HepG2 (cell line): ENCODE measurements around the gene RIPOR3. TPM values are rescaled to one million over a fixed set of nuclear protein-coding genes. Genes with fewer than 3 reads are reported as not detected.
A peak's percentile ranks its signal among the peaks of the same experiment; 100 is the strongest.

Source experiments
- EP300 ChIP-seq, 3 experiments: sonication (generic) in 1 of 3; formaldehyde crosslinking in 1 of 3; IDR thresholded peaks; 2 replicates each; pipeline versions ENCODE4 v1.5.1 to v1.6.1; 2011 to 2020; ENCODE audit warnings: low read depth in 2 of 3, low read length in 2 of 3, borderline replicate concordance in 1 of 3, improper control_type of control experiment in 1 of 3, mild to moderate bottlenecking in 1 of 3, missing genetic modification reagents in 1 of 3, moderate library complexity in 1 of 3
- HNF4G ChIP-seq, 2 experiments: sonication (generic) in 1 of 2; formaldehyde crosslinking in 1 of 2; IDR thresholded peaks; 2 replicates each; pipeline versions ENCODE4 v1.4.0 to v1.6.1; 2011 to 2020; ENCODE audit warnings: borderline replicate concordance in 2 of 2, low read depth in 2 of 2, mild to moderate bottlenecking in 2 of 2, low read length in 1 of 2, missing genetic modification reagents in 1 of 2, moderate library complexity in 1 of 2
- HNRNPLL ChIP-seq: fragments of 200-400 bp; formaldehyde crosslinking; IDR thresholded peaks from 2 replicates; pipeline ENCODE4 v1.6.1; 2017; ENCODE audit warnings: mild to moderate bottlenecking, low read depth, low read length; ENCODE audit not compliant: poor library complexity, severe bottlenecking
- KLF12 ChIP-seq: sonication (generic); formaldehyde crosslinking; IDR thresholded peaks from 2 replicates; pipeline ENCODE4 v1.4.0; 2020; ENCODE audit warnings: missing genetic modification reagents, borderline replicate concordance
- MYNN ChIP-seq: sonication (generic); formaldehyde crosslinking; IDR thresholded peaks from 2 replicates; pipeline ENCODE4 v1.4.0; 2020; ENCODE audit warnings: mild to moderate bottlenecking, low read depth, missing genetic modification reagents
- PITX1 ChIP-seq: sonication (generic); formaldehyde crosslinking; IDR thresholded peaks from 2 replicates; pipeline ENCODE4 v1.5.1; 2020; ENCODE audit warnings: mild to moderate bottlenecking, missing genetic modification reagents
- SP4 ChIP-seq: sonication (generic); formaldehyde crosslinking; IDR thresholded peaks from 2 replicates; pipeline ENCODE4 v1.8.1; 2023; ENCODE audit warnings: mild to moderate bottlenecking, missing genetic modification reagents
- U2AF1 ChIP-seq: fragments of 200-400 bp; formaldehyde crosslinking; optimal IDR thresholded peaks from 2 replicates; pipeline ENCODE3; 2017; ENCODE audit warnings: mild to moderate bottlenecking, low read depth, low read length
- ZNF260 ChIP-seq: sonication (generic); formaldehyde crosslinking; IDR thresholded peaks from 2 replicates; pipeline ENCODE4 v1.4.0; 2020; ENCODE audit warnings: missing genetic modification reagents, low read depth, mild to moderate bottlenecking, borderline replicate concordance
- ZNF780A ChIP-seq: sonication (generic); formaldehyde crosslinking; IDR thresholded peaks from 2 replicates; pipeline ENCODE4 v1.8.0; 2022; ENCODE audit warnings: mild to moderate bottlenecking, missing genetic modification reagents, moderate library complexity
- ZNF792 ChIP-seq: IDR thresholded peaks from 2 replicates; pipeline ENCODE4 v1.6.1; 2016
- polyA plus RNA-seq, 8 experiments: library from polyadenylated mRNA; depleted of rRNA in 3 of 8; stranded (reverse) in 7 of 8; unstranded in 1 of 8; fragments of >200 nt; fragmentation: Illumina TruSeq in 4 of 8; extraction: Trizol in 4 of 8; gene quantifications; 2 replicates each; pipeline versions ENCODE4 v1.2.1 to v1.2.3, GENCODE V29; 2011 to 2016; ENCODE audit warnings: low read depth in 4 of 8, missing spikeins in 1 of 8, mixed read lengths in 1 of 8; ENCODE audit not compliant: insufficient read depth in 1 of 8
- total RNA-seq, 5 experiments: library from RNA; depleted of rRNA; stranded (reverse); fragments of >200 nt; fragmentation: Illumina TruSeq; extraction: Trizol; gene quantifications; 2 replicates each; pipeline ENCODE4 v1.2.3, GENCODE V29; 2016; ENCODE audit warnings: low read depth in 1 of 5
- TF ChIP-seq, protein P1 (sequence below): sonication (generic); formaldehyde crosslinking; IDR thresholded peaks from 2 replicates; pipeline ENCODE4 v1.8.1; 2023; ENCODE audit warnings: mild to moderate bottlenecking, inconsistent platforms, moderate library complexity, missing genetic modification reagents, borderline replicate concordance
- TF ChIP-seq, protein P2 (sequence below): IDR thresholded peaks from 2 replicates; pipeline ENCODE4 v1.6.1; 2016; ENCODE audit warnings: low read depth
- TF ChIP-seq, protein P3 (sequence below): sonication (generic); formaldehyde crosslinking; IDR thresholded peaks from 2 replicates; pipeline ENCODE4 v1.4.0; 2020; ENCODE audit warnings: mild to moderate bottlenecking, missing genetic modification reagents, borderline replicate concordance
- TF ChIP-seq, protein P4 (sequence below): sonication (generic); formaldehyde crosslinking; IDR thresholded peaks from 2 replicates; pipeline ENCODE4 v1.8.1; 2023; ENCODE audit warnings: missing genetic modification reagents, inconsistent platforms, borderline replicate concordance

RIPOR3 gene
- total and polyA plus RNA-seq, 2 of the 13 experiments (the other 11 are each of a cell fraction or from before 2014, with no cell fraction given), result 0.18 TPM; not detected in 1

DNA sequence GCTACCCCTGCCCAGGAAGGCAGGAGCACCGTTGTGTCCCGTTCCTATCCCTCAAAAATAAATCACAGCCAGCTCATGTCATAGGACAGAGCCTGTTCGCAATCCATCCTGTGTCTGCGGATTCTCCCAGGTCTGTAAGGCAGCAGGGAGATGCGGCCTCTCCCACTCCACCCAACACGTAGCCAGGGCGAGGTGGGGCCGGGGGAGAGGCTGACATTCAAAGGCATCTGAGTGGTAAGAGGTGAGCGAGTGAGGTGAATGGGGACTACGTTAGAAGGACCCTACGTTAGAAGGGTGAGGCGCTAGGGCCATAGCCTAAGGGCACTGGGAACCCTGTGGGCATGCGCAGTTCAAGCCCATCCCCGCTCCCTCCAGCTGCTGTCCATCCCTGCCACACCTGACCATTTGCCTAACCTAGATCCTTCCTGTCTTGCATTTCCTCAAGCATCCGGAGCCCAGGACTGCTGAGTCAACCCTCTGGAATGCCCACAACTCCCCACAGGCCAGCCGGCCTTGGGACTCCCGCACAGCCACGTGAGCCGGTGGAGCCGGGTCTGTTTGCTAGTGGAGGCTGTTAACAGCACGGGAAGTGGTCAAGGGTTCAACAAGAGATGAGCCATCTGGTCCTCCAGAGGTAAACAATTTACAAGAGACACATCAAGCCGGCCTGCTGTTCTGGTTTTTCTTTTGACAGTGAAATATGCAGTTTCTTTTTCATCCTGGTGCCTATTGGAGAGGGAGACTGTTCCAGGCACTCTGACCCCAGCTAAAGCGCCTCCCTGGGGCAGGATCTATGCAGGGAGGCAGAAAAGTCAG, 45.9 kb downstream of the RIPOR3 start (continued):
- TF ChIP-seq HNRNPLL (no peak), ZNF260 (CRISPR knock-in tag) (no peak), KLF12 (CRISPR knock-in tag) (peak; percentile 65; the same call in 1 of the 2 replicates), MYNN (CRISPR knock-in tag) (no peak), EP300 (IDR thresholded peaks at IDR 0.05; ENCODE audit: low read depth in 2 of 2, low read length in 2 of 2) (peak in 1 of 2 experiments; percentile 89; a peak in 3 of 4 replicates), EP300 (CRISPR knock-in tag; IDR thresholded peaks at IDR 0.05; ENCODE audit: borderline replicate concordance) (peak; percentile 96), ZNF780A (no peak), HNF4G (IDR thresholded peaks at IDR 0.05; ENCODE audit: borderline replicate concordance, low read depth, low read length) (peak; percentile 51; the same call in 1 of the 2 replicates), HNF4G (CRISPR knock-in tag; IDR thresholded peaks at IDR 0.05; ENCODE audit: borderline replicate concordance, low read depth) (peak; percentile 85; the same call in 1 of the 2 replicates), U2AF1 (no peak), ZNF792 (CRISPR knock-in tag) (peak; percentile 98), PITX1 (peak; percentile 91), SP4 (CRISPR knock-in tag) (peak; percentile 83; the same call in 1 of the 2 replicates)
- TF ChIP-seq, protein P1, sequence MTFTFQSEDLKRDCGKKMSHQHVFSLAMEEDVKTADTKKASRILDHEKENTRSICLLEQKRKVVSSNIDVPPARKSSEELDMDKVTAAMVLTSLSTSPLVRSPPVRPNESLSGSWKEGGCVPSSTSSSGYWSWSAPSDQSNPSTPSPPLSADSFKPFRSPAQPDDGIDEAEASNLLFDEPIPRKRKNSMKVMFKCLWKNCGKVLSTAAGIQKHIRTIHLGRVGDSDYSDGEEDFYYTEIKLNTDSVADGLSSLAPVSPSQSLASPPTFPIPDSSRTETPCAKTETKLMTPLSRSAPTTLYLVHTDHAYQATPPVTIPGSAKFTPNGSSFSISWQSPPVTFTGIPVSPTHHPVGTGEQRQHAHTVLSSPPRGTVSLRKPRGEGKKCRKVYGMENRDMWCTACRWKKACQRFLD (CRISPR knock-in tag), result peak; percentile 87; the same call in 1 of the 2 replicates
- TF ChIP-seq, protein P2, sequence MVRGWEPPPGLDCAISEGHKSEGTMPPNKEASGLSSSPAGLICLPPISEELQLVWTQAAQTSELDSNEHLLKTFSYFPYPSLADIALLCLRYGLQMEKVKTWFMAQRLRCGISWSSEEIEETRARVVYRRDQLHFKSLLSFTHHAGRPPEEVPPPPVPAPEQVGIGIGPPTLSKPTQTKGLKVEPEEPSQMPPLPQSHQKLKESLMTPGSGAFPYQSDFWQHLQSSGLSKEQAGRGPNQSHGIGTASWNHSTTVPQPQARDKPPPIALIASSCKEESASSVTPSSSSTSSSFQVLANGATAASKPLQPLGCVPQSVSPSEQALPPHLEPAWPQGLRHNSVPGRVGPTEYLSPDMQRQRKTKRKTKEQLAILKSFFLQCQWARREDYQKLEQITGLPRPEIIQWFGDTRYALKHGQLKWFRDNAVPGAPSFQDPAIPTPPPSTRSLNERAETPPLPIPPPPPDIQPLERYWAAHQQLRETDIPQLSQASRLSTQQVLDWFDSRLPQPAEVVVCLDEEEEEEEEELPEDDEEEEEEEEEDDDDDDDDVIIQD (CRISPR knock-in tag), result peak; percentile 92
- TF ChIP-seq, protein P3, sequence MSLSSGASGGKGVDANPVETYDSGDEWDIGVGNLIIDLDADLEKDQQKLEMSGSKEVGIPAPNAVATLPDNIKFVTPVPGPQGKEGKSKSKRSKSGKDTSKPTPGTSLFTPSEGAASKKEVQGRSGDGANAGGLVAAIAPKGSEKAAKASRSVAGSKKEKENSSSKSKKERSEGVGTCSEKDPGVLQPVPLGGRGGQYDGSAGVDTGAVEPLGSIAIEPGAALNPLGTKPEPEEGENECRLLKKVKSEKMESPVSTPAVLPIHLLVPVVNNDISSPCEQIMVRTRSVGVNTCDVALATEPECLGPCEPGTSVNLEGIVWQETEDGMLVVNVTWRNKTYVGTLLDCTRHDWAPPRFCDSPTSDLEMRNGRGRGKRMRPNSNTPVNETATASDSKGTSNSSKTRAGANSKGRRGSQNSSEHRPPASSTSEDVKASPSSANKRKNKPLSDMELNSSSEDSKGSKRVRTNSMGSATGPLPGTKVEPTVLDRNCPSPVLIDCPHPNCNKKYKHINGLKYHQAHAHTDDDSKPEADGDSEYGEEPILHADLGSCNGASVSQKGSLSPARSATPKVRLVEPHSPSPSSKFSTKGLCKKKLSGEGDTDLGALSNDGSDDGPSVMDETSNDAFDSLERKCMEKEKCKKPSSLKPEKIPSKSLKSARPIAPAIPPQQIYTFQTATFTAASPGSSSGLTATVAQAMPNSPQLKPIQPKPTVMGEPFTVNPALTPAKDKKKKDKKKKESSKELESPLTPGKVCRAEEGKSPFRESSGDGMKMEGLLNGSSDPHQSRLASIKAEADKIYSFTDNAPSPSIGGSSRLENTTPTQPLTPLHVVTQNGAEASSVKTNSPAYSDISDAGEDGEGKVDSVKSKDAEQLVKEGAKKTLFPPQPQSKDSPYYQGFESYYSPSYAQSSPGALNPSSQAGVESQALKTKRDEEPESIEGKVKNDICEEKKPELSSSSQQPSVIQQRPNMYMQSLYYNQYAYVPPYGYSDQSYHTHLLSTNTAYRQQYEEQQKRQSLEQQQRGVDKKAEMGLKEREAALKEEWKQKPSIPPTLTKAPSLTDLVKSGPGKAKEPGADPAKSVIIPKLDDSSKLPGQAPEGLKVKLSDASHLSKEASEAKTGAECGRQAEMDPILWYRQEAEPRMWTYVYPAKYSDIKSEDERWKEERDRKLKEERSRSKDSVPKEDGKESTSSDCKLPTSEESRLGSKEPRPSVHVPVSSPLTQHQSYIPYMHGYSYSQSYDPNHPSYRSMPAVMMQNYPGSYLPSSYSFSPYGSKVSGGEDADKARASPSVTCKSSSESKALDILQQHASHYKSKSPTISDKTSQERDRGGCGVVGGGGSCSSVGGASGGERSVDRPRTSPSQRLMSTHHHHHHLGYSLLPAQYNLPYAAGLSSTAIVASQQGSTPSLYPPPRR, result peak; percentile 95
- TF ChIP-seq, protein P4, sequence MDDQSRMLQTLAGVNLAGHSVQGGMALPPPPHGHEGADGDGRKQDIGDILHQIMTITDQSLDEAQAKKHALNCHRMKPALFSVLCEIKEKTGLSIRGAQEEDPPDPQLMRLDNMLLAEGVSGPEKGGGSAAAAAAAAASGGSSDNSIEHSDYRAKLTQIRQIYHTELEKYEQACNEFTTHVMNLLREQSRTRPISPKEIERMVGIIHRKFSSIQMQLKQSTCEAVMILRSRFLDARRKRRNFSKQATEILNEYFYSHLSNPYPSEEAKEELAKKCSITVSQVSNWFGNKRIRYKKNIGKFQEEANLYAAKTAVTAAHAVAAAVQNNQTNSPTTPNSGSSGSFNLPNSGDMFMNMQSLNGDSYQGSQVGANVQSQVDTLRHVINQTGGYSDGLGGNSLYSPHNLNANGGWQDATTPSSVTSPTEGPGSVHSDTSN (CRISPR knock-in tag), result no peak
